D721Med (cell line): ENCODE measurements around the gene CIDEA.

ENCODE experiments used
- DNase-seq: peaks from one replicate; pipeline ENCODE4 v3.0.0; 2011; ENCODE audit warnings: low spot score; ENCODE audit not compliant: insufficient read length
- FAIRE-seq: peaks from 2 replicates; lab custom pipeline; 2011; peaks lifted over from hg19 to GRCh38; lab: Jason Lieb, UNC
- TF ChIP-seq, protein P1 (sequence below): IDR thresholded peaks from 2 replicates; pipeline ENCODE4 v1.5.1; 2012; ENCODE audit warnings: mild to moderate bottlenecking, control low read depth; ENCODE audit not compliant: insufficient read depth; ENCODE audit errors: missing control alignments

The CIDEA gene

DNA sequence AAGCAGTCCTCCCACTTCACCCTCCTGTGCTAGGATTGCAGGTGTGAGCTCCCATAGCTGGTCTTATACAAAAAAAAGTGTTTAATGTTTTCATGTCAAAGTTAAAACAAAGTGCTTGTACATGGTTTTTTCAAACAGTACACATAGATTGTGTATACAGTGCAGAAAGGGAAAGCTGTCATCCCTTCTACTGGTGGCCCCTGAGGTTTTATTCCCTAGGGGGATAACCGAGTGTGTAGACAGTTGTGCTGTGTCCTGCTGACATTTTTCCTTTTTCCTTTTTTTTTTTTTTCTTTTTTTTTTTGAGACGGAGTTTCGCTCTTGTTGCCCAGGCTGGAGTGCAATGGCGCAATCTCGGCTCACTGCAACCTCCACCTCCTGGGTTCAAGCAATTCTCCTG, 64.7 kb downstream of the CIDEA start:
- no peak for DNase-seq
- TF ChIP-seq, protein P1, sequence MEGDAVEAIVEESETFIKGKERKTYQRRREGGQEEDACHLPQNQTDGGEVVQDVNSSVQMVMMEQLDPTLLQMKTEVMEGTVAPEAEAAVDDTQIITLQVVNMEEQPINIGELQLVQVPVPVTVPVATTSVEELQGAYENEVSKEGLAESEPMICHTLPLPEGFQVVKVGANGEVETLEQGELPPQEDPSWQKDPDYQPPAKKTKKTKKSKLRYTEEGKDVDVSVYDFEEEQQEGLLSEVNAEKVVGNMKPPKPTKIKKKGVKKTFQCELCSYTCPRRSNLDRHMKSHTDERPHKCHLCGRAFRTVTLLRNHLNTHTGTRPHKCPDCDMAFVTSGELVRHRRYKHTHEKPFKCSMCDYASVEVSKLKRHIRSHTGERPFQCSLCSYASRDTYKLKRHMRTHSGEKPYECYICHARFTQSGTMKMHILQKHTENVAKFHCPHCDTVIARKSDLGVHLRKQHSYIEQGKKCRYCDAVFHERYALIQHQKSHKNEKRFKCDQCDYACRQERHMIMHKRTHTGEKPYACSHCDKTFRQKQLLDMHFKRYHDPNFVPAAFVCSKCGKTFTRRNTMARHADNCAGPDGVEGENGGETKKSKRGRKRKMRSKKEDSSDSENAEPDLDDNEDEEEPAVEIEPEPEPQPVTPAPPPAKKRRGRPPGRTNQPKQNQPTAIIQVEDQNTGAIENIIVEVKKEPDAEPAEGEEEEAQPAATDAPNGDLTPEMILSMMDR, result no peak
- FAIRE-seq, result no peak

GRCh38 chr18:12321333-12321732, 67.2 kb downstream of the CIDEA start:
- DNase-seq (no peak), FAIRE-seq (no peak)
- TF ChIP-seq, protein P1, result no peak

GRCh38 chr18:12324991-12325725, 71.0 kb downstream of the CIDEA start:
- TF ChIP-seq, protein P1, result no peak
- no peak for FAIRE-seq
- DNase-seq, result no peak

GRCh38 chr18:12325726-12326245, 71.6 kb downstream of the CIDEA start:
- TF ChIP-seq, protein P1, result no peak
- FAIRE-seq (no peak), DNase-seq (no peak)

- TF ChIP-seq, protein P1, result no peak
- no peak for DNase-seq
- FAIRE-seq, result no peak
These were observed 72.7 kb downstream of the CIDEA start for GRCh38 chr18:12326711-12327460.
